Right renal pelvis (tissue), 4 donors: Measurements from ENCODE around the gene SLC25A48. TPM values are rescaled to one million over a fixed set of nuclear protein-coding genes. Genes with fewer than 3 reads are reported as not detected.
"Not testable (repeated sequence)": the region's sequence is repeated elsewhere in the genome, so short reads cannot be mapped to it uniquely, and the experiment has no call there.

Source experiments
- DNase-seq, 4 donors: peaks; one replicate each; pipeline ENCODE4 v3.0.0-alpha.2; 2013; ENCODE audit warnings: low read depth in 4 of 4, low spot score in 3 of 4, missing footprints in 1 of 4
- polyA plus RNA-seq, 4 donors: library from polyadenylated mRNA; unstranded; fragments of 120-200 nt; gene quantifications; one replicate each; pipeline ENCODE4 v1.2.1, GENCODE V29; 2013; ENCODE audit not compliant: insufficient read length in 4 of 4

Gene SLC25A48
- polyA plus RNA-seq, 4 donors = 2.9 to 3.9 (median 3.2) TPM

- no peak for DNase-seq
These were observed 17.7 kb downstream of the SLC25A48 start for GRCh38 chr5:135851915-135852845.

- no peak for DNase-seq
These were observed 23.3 kb downstream of the SLC25A48 start for GRCh38 chr5:135857630-135858311.

- DNase-seq = not testable (repeated sequence)
These were observed 24.7 kb downstream of the SLC25A48 start for GRCh38 chr5:135859186-135859585.

- DNase-seq = no peak
These were observed 25.2 kb downstream of the SLC25A48 start for GRCh38 chr5:135859641-135860040.

GRCh38 chr5:135861641-135862040 is 27.2 kb downstream of the SLC25A48 start:
- DNase-seq = no peak

- no peak for DNase-seq
These were observed 27.6 kb downstream of the SLC25A48 start for GRCh38 chr5:135862086-135862485.

- DNase-seq = no peak
These were observed 28.3 kb downstream of the SLC25A48 start for GRCh38 chr5:135862744-135863143.

GRCh38 chr5:135864503-135865435 is 30.3 kb downstream of the SLC25A48 start:
- DNase-seq = no peak

GRCh38 chr5:135866016-135866415 is 31.6 kb downstream of the SLC25A48 start:
- no peak for DNase-seq

- no peak for DNase-seq
These were observed 33.1 kb downstream of the SLC25A48 start for GRCh38 chr5:135867599-135867998.

GRCh38 chr5:135868681-135869080 is 34.2 kb downstream of the SLC25A48 start:
- no peak for DNase-seq

- no peak for DNase-seq
These were observed 34.8 kb downstream of the SLC25A48 start for GRCh38 chr5:135869276-135869675.

- no peak for DNase-seq
These were observed 35.5 kb downstream of the SLC25A48 start for GRCh38 chr5:135869935-135870334.

- DNase-seq = no peak
These were observed 36.9 kb downstream of the SLC25A48 start for GRCh38 chr5:135871268-135871915.

- no peak for DNase-seq
These were observed 39.4 kb downstream of the SLC25A48 start for GRCh38 chr5:135873831-135874230.

GRCh38 chr5:135874461-135874860 is 40.0 kb downstream of the SLC25A48 start:
- DNase-seq = no peak

- DNase-seq = no peak
These were observed 41.1 kb downstream of the SLC25A48 start for GRCh38 chr5:135875567-135875966.

GRCh38 chr5:135876146-135876545 is 41.7 kb downstream of the SLC25A48 start:
- no peak for DNase-seq

- DNase-seq = no peak
These were observed 43.2 kb downstream of the SLC25A48 start for GRCh38 chr5:135877570-135878155.

- DNase-seq = no peak
These were observed 43.7 kb downstream of the SLC25A48 start for GRCh38 chr5:135878156-135878620.
